T follicular helper cell (primary cell): ENCODE measurements around the gene FEV.
A peak's percentile ranks its signal among the peaks of the same experiment; 100 is the strongest.
"Not testable (repeated sequence)": the region's sequence is repeated elsewhere in the genome, so short reads cannot be mapped to it uniquely, and the experiment has no call there.

Experiments
- DNase-seq: peaks from one replicate; pipeline ENCODE4 v3.0.0-alpha.2; 2020; ENCODE audit warnings: low read depth

FEV gene

DNA sequence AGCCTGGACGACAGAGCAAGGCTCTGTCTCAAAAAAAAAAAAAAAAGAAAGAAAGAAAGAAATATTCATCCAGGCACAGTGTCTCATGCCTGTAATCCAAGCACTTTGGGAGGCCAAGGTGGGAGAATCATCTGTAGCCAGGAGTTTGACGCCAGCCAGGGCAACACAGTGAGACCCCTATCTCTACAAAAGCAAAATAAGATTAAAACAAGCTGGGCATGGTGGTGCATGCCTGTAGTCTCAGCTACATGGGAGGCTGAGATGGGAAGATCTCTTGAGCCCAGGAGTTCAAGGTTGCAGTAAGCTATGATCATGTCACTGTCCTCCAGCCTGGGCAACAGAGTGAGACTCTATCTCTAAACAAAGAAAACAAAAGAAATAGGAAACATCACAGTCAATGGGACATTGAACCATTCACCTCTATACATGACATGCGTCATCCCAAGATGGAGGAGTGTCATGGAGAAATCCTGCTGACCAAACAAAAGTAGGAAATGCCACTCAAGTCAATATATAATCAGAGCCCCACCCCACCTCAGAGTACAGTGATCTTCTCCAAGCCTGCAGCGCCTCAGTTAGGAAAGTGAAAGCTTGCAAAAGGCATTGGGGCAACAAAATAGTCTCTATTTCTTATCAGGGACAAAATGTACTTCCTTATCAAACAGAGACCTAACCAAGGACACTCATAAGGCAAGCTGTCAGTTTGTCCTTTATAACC is 9.8 kb downstream of the FEV start:
- DNase-seq: no peak

DNA sequence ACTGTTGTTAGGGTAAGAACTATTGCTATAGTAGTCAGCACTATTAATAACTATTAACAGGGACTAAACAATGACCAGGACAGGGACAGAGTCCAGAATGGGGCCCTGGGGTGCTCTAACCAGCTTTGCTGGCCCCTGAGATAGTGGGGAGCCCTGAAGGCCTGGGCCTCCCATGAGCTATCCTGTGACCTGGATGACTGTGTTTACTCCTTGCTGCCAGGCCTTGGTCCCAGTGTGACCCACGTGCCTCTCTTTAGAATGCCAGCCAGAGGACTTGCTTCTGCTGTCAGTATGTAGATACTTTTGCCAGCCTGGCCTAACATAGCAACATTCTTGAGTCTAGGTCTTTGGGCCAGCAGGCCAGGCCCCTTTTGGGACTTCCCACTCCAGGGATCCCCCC is 14.1 kb downstream of the FEV start:
- no peak for DNase-seq

DNA sequence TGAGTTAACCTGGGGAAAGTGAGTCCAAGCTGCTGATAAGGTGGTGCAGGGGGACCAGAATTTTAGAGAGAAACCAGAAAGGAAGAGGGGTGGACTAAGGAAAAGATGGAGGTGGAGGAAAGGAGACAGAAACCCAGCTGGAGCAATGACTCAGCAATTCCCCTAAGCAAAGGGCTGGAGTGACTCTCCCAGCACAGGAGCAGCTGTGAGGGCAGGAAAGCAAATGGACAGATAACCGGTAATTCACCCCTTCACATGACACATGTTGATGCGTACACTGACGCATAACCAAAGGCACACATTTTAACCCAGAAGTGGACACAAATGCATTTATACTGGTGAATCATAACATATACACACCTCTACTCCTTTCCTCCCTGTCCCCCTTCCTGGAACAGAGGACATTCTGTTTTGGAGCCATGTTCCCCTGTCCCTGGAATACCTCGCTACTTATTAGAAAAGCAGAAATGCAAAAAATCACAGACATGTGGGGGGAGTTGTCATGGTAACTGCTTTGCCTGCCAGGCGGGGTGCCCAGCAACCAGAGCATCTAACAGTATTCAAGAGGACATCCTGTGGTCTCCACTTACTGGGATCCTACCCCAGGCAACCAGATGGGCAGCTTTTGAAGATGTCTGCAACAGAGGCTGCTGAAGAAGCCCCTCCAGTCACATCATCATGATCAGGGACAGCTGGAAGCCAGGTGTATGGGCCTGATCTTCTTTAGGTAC is 20.8 kb downstream of the FEV start:
- no peak for DNase-seq

DNA sequence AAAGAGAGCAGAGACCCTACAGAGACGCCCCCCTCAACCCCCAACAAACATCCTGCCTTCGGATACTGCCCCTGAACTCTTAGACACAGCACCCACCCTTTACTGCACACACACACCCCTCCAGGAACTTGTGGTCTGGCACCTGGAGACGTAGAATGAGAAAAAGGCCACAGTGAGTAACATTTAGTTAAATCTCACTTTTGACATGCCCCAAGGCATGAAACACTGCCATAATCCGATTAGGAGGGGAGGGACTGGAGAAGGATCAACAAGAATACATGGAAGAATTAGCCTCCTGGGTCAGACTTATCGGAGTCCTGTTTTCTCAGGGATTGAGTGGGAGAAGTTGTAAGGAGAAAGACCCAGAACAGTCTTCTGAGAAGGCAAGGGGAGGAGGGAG is 21.4 kb downstream of the FEV start:
- no peak for DNase-seq

DNA sequence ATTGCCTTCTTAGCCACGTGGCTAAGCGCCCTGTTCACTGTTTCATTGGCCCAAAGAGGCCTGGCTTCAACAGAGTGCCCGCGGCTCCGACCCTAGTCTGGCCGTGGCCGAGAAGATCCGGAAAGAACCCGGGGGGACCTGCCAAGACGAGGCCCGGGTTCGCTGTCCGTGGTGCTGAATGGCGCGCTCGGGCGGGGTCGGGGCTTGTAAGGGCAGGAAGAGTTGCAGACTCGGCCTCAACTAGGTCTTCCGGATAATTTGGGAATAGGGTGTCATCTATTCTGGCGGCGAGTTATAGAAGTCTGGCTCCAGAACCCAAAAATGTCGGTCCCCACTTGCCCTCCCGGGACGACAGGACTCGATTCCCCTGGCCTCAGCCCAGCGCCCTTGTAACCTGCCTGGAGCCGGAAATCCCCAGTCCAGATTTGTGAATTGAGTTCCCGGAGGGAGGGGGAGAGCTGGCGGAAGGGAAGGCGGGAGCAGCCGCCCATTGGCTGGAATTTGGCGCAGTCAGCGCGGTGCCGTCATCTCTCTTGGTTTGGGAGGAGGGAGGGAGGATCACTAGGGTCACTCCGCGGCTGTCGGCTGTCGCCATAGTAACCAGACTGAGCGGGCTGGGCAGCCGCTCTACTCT is 22.0 kb downstream of the FEV start:
- DNase-seq: peak; percentile 39

DNA sequence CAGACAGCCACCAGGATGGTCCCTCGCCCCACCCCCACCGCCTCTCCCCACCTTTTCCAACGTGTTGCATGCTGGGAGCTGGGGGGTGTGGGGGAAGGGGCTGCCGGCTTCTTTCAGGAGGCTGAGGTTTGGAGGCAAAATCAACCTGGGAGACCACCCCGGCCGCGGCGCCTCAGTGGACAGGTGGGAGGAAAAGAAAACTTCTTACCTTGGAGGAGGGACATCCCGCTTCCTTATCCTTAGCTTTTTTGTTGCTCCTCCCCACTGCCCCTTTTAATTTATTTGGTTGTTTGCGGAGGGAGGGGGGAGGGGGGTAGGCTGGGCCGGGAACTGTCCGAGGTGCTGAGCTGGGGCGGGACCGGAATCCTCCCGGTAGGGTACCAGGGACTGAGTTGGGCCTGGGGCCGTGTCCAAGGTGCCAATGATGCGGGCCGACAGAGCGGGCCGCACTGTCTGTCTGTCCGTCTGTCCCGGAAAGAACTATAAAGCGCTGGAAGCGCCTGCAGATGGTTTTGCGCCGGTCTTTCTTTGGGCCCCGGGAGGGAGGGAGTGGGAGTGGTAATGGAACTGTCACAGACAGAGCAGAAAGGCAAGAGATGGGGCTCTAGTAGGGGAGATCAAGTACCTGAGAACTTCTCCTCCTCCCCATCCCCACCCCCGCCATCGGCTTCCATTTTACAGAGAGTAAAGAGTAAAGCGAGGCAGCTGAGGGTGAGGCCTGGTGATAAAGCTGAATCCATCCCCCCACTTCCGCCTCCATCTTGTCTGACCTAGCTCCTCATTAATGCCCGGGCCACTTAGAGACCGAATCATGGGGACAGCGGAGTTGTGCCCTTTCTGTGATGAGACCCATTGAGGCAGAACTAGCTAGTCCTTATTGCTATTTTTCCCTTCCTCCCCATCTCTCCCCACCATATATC is 23.1 kb downstream of the FEV start:
- DNase-seq: no peak

DNA sequence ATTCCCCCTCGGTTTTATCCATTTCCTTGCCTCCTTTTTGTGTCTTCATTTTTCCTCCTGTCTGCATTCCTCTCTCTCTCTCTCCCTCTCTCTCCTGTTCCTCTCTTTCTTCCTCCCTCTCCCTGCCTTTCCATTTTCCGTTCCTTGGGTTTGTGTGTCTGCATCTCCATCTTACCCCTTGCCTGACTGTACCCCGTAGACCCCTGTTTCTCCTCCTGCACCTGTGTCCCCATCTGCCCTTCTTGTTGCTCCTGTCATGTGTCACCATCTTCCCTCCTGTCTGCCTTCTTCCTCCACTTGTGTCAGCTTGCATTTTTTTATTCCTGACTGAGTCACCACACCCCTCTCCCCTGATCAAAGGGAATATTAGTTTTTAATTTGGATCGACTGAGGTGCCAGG is 23.8 kb downstream of the FEV start:
- no peak for DNase-seq

DNA sequence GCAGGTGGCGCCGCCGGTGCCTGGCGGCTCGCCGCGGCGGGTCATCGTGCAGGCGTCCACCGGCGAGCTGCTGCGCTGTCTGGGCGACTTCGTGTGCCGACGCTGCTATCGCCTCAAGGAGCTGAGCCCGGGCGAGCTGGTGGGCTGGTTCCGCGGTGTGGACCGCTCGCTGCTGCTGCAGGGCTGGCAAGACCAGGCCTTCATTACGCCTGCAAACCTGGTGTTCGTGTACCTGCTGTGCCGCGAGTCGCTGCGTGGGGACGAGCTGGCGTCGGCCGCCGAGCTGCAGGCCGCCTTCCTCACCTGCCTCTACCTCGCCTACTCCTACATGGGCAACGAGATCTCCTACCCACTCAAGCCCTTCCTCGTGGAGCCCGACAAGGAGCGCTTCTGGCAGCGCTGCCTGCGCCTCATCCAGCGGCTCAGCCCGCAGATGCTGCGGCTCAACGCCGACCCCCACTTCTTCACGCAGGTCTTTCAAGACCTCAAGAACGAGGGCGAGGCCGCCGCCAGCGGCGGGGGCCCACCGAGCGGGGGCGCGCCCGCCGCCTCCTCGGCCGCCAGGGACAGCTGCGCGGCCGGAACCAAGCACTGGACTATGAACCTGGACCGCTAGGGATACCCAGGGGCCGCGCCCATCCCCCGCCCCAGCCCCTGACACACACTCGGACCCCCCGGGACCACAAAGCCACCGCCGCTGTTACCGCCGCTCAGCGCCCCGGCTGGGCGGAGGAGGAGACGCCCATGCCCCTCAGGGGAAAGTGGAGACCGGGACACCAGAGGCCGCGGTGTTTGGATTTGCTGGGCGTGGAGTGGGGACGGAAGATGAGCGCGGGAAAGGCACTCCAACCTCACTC is 24.4 kb downstream of the FEV start:
- no peak for DNase-seq

DNA sequence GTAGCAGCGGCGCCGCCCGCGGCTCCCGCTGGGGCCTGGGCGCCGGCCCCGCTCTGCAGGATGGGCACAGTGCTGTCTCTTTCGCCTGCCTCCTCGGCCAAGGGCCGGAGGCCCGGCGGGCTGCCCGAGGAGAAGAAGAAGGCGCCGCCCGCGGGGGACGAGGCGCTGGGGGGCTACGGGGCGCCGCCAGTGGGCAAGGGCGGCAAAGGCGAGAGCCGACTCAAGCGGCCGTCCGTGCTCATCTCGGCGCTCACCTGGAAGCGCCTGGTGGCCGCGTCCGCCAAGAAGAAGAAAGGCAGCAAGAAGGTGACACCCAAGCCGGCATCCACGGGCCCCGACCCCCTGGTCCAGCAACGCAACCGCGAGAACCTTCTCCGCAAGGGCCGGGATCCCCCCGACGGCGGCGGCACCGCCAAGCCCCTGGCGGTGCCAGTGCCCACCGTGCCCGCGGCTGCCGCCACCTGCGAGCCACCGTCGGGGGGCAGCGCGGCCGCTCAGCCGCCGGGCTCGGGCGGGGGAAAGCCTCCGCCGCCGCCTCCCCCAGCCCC is 25.1 kb downstream of the FEV start:
- no peak for DNase-seq

DNA sequence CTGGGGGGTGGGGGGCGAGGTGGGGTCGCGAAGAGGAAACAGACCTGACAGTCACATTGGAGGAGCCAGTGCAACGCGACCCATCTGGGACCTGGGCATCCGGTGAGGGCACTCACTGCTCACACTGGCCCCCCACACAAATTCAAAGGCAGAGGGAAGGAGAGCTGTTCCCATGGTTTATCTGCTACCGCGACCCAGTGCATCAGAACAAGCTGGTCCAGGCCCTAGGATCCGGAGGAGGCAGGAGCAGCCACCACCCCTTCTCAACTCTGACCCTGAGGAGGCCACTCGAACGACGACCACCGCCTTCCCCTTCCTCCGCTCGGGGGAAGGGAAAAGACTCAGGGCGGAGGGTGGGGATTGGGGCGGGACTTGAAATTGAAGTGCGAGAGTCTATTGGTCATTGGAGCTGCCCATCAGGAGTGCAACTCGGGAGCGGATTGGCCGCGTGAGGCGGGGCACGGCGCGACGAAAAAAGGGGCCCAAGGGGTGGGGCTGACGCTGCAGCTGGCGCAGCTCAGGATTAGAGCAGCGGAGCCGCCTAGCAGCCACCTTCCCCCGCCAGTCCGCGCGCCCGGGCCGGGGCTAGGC is 25.7 kb downstream of the FEV start, which contains the start of gene CDK5R2:
CDK5R2 (plus strand) TSS at position 526 of the 591 bp plus-strand sequence. CDS start 155 bp downstream, outside the sequence.
- peak; percentile 37 for DNase-seq

DNA sequence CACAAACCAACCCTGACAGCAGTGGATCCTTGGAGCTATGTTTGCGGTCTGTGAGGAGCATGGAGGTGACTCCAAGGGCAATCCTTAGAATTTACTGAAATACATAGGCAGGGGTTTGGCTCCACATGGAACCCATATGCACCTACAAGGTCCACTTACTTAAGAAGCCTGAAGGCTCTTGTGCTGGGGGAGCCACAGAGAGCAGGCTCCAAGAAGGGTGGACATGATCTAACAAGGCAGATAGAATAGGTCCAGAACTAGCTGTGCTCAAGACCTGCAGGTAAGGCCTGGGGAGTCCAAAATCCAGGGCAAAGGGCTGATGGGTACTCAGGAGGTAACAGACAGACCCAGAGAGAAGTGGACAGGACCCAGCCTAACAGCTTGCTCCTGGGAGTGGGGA is 26.7 kb downstream of the FEV start:
- DNase-seq: no peak

DNA sequence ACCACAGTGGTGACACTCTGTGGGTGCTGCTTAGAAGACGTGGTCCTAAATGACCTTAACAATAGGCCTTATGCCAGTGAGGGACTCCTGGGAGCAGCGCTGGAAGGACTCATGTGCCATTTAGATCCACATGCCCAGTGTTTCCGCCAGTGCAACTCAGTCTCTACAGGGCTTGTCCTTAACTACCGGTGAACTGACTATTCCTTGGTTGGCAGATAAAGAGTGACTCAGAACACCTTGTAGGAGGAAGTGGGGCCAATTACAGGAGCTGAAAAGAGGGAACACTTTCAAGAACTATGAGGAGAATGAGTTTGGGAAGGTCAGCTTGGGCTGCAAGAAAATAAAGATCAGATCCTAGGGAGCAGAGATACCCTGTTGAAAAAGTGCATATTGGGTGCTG is 27.3 kb downstream of the FEV start:
- DNase-seq: no peak

DNA sequence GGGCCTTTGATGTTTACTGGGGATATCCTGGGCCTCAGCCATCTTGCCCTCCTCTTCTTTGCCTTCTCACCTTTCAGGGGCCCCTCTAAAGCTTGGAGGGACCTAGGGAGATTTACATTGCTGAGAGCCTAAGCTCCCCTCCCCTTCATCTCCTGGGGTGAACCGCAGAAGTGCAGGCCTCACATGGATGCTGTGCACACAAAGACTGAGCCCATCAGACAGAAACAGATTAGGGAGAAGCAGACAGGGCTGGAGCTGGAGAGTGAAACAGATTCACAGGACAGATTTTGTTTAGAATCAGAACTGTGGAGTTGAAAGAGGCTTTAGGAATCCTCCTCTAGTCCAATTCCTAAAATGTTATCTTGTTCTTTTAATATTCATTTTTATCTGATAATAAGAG is 28.9 kb downstream of the FEV start:
- no peak for DNase-seq

DNA sequence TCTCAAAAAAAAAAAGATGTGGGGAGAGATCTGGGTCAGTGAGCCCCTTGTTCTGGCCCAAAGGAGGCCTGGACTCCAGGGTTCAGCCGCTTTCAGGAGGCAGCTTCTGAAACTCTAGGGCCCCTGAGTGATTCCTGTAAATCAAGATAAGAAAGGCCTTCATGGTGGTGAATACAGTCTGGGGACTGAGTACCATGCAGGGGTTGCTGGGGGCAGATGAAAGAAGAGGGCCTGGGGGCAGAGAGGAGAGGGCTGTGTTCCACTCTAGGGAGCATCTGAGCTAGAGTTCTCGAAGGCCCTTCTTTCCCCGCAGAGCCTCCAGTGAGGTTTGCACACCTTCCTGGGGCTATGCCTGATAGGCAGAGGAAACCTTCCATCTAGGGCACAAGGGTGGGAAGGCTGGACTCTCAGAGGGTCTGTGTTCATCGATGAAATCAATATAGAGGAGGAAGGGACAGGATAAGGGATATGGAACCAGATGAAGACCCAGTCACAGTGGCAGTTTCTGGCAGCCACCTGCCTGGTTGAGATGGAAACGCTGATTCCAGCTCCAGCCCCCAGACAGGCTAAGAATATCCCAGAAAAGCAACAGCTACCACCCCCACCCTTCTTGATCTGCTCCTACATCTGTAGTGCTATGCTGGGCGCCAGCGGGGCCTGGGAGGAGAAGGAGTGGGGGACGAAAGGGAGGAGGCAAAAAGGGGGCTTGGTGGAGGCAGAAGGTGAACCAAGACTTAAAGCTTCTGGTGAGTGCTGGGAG is 30.3 kb downstream of the FEV start:
- DNase-seq: no peak

DNA sequence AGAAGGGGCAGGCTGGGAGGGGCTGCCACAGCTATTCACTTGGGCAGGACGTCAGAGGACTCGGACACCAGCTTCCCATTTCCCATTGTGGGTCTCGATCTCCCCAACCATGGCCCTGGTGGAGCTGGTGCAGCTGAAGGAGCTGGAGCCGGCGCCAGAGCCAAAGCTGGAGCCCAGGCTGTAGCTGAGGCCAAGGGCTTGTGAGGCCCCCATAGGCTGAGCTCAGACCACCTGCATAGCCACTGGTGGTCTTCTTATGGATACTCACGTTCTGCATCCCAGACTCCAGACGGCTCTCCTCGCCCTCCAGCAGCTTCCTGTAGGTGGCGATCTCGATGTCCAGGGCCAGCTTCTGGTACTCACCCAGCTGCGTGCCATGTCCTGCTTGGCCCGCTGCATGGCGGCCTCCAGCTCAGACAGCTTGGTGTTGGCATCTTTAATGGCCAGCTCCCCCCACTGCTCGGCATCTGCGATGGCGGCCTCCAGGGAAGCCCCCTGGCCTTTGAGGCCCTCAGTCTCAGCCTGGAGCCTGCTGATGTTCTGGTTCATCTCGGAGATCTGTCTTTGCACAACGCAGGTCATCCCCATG is 31.5 kb downstream of the FEV start:
- DNase-seq: no peak

DNA sequence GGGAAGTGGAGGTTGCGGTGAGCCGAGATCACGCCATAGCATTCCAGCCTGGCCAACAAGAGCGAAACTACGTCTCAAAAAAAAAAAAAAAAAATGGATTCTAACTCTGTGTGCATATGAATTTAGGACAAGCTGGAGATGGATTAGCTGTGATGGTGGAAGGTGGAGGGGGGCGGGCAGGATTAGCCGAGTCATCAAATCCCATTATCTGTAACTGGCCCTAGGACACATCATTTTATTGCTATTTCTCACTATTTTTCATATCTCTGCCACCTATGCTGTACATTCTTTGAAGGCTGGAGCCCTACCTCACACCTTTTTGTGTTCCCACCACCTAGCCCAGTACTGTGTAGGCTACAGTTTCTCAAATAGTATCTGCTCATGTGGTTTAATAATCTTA is 32.8 kb downstream of the FEV start:
- no peak for DNase-seq

DNA sequence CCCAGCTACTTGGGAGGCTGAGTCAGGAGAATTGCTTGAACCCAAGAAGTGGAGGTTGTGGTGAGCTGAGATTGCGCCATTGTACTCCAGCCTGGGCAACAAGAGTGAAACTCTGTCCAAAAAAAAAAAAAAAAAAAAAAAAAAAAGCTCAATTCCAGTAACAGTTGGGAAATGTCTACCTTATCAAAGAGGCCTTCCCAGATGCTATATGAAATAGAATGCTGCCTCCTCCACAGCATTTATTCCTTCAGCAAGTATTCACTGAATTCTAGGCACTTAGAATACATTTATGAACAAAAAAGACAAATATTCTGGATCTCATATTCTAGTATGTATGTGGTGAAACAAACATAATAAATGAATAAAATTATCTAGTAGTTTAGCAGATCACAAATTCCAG is 38.4 kb downstream of the FEV start:
- no peak for DNase-seq

DNA sequence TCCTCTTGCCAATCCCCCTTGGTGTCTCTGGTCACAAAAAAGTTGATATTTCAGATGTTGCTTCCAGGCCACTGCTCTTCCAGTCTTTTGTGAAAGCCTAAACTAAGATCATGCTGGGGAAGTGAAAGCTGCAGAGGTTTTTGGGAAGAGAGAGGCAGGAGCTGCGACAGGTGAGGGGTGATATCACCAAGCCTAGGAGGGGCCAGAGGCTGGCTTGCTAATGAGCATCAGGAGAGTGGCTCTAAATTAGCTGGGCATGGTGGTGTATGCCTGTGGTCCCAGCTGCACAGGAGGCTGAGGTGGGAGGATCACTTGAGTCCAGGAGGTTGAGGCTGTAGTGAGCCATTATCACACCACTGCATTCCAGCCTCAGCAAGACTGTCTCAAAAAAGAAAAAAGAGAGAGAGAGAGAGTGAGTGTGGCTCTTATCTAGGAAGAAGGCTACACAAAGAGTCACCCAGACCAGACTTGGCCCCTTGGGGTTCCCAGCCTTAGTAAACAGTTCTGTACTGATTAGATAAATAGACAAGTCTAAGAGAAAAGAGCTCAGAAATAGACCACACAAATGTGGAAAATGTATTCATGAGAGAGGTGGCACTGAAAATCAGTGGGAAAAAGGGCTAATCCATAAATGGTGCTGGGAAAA is 40.1 kb downstream of the FEV start:
- no peak for DNase-seq

DNA sequence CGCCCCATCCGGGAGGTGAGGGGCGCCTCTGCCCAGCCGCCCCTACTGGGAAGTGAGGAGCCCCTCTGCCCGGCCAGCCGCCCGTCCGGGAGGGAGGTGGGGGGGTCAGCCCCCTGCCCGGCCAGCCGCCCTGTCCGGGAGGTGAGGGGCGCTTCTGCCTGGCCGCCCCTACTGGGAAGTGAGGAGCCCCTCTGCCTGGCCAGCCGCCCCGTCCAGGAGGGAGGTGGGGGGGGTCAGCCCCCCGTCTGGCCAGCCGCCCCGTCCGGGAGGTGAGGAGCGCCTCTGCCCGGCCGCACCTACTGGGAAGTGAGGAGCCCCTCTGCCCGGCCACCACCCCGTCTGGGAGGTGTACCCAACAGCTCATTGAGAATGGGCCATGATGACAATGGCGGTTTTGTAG is 53.2 kb downstream of the FEV start:
- DNase-seq: not testable (repeated sequence)
